ENCODE results near the gene HOXB5. TPM values are rescaled to one million over a fixed set of nuclear protein-coding genes. Genes with fewer than 3 reads are reported as not detected.

Gene HOXB5
- total RNA-seq, 1 experiment from 2014 or later, result 19.8 TPM

DNA sequence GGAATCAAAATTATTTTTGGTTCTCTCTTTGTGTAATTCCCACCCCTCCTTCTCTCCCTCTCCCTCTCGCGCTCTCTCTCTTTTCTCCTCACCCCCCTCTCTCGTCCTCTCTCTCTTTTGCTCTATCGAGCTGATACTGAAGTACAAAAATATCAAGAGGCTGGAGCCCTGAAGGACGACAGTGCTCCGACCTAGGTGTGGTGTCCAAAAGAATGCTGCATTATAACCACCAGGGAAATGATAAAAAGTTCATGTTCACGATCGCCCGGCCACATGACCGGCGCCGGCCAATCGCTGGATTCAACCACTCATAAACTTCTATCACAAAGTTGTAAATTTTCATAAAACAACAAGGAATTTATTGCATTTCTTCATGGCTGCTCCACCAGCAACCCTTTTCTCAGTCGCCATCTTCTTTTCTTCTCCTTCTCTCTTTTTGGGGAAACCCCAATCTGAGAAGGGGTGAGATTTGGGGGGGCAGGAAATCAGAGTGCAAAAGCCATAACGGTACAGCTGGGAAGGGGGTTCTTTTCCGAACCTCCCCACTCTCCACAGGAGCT is 11.3 kb upstream of the HOXB5 start, which contains the start of gene HOXB6:
TSS of gene HOXB6 (minus strand) at position 217 of the 560 bp plus-strand sequence. CDS start 6,836 bp downstream, outside the sequence.
- peak within 1 kb of the TSS; percentile 78 to 87 for H3K4me3 ChIP-seq (replicated peaks in 1 of 2; ENCODE audit: low read depth in 1 of 2, low read length in 2 of 2)
- TSS peak; percentile 73 for BruUV-seq (replicated peaks)
- DNase-seq (ENCODE audit: low read depth, low spot score) (no peak), ATAC-seq (peak; percentile 35)
- H3K9ac ChIP-seq (ENCODE audit: low read length), result peak within 1 kb of the TSS; percentile 83
- peaks cover 0 to 4% of the 10 kb centered on the region in 2 experiments; a peak in 1 of 4 replicates for H3K36me3 ChIP-seq (ENCODE audit: control insufficient read depth in 1 of 2, insufficient read depth in 2 of 2, low read length in 2 of 2)
- CTCF ChIA-PET, result interaction anchor here (0.8 to 1.2 kb wide), 2 partner anchors 67 to 344 kb away, joined by 5 to 6 read pairs; no protein-coding TSS in a partner anchor
- H4K20me1 ChIP-seq (ENCODE audit: insufficient read depth), result peaks cover 4% of the 10 kb centered on the region; the same call in 1 of the 2 replicates
- H3K27me3 ChIP-seq (ENCODE audit: insufficient read depth, low read length), result no peaks in the 10 kb centered on the region
- RAD21 ChIA-PET (ENCODE audit: low non-redundant PET in 1 of 2, low total read pairs in 2 of 2, uncharacterized antibody in 2 of 2, unreplicated experiment in 2 of 2), result interaction anchor here (0.7 kb wide), 2 partner anchors 14 to 389 kb away, joined by 3 to 7 read pairs; no protein-coding TSS in a partner anchor
- H3K9me2 ChIP-seq (ENCODE audit: insufficient read depth), result no peaks in the 10 kb centered on the region
- H2AFZ ChIP-seq (ENCODE audit: low read depth, low read length, poor library complexity, severe bottlenecking), result peak within 1 kb of the TSS; percentile 86
- H3K27ac ChIP-seq (ENCODE audit: low read depth, low read length), result peak within 1 kb of the TSS; percentile 94
- peaks cover 75% of the 10 kb centered on the region for H3K79me2 ChIP-seq (ENCODE audit: insufficient read depth, low read length)
- no peaks in the 10 kb centered on the region for H3K9me3 ChIP-seq (ENCODE audit: control insufficient read depth in 1 of 2, insufficient read depth in 1 of 2, low read depth in 1 of 2, low read length in 2 of 2)
- H3K4me2 ChIP-seq (ENCODE audit: low read length), result peak within 1 kb of the TSS; percentile 82
- POLR2A ChIA-PET, result interaction anchor here (0.5 to 1.6 kb wide), 5 partner anchors 9 to 556 kb away, joined by 3 to 6 read pairs (median 4); partner anchors contain the start of gene NFE2L1
- intact Hi-C loops (cut with micrococcal nuclease), result no loop called here
- H3K4me1 ChIP-seq (ENCODE audit: control insufficient read depth in 1 of 2, insufficient read depth in 2 of 2, low read length in 2 of 2), result peaks cover 45 to 69% of the 10 kb centered on the region in 2 experiments
- TF ChIP-seq, protein P1, sequence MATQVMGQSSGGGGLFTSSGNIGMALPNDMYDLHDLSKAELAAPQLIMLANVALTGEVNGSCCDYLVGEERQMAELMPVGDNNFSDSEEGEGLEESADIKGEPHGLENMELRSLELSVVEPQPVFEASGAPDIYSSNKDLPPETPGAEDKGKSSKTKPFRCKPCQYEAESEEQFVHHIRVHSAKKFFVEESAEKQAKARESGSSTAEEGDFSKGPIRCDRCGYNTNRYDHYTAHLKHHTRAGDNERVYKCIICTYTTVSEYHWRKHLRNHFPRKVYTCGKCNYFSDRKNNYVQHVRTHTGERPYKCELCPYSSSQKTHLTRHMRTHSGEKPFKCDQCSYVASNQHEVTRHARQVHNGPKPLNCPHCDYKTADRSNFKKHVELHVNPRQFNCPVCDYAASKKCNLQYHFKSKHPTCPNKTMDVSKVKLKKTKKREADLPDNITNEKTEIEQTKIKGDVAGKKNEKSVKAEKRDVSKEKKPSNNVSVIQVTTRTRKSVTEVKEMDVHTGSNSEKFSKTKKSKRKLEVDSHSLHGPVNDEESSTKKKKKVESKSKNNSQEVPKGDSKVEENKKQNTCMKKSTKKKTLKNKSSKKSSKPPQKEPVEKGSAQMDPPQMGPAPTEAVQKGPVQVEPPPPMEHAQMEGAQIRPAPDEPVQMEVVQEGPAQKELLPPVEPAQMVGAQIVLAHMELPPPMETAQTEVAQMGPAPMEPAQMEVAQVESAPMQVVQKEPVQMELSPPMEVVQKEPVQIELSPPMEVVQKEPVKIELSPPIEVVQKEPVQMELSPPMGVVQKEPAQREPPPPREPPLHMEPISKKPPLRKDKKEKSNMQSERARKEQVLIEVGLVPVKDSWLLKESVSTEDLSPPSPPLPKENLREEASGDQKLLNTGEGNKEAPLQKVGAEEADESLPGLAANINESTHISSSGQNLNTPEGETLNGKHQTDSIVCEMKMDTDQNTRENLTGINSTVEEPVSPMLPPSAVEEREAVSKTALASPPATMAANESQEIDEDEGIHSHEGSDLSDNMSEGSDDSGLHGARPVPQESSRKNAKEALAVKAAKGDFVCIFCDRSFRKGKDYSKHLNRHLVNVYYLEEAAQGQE (IDR thresholded peaks at IDR 0.05; ENCODE audit: low read depth), result no peak
- TF ChIP-seq ZFX (IDR thresholded peaks at IDR 0.05), result no peak
- TF ChIP-seq ZNF274 (IDR thresholded peaks at IDR 0.05; ENCODE audit: low read depth, low read length), result no peak
- no peak for TF ChIP-seq TCF7L2 (IDR thresholded peaks at IDR 0.05; ENCODE audit: borderline replicate concordance, extremely low read depth, insufficient read depth, insufficient read length)
- no peak for TF ChIP-seq ELF1 (IDR thresholded peaks at IDR 0.05; ENCODE audit: borderline replicate concordance, low read depth)
- TF ChIP-seq SRF (IDR thresholded peaks at IDR 0.05; ENCODE audit: low read depth), result no peak
- TF ChIP-seq RAD21 (IDR thresholded peaks at IDR 0.05; ENCODE audit: low read depth), result no peak
- no peak for TF ChIP-seq CEBPB (IDR thresholded peaks at IDR 0.05; ENCODE audit: low read depth)
- no peak for TF ChIP-seq SP1 (IDR thresholded peaks at IDR 0.05; ENCODE audit: low read depth)
- peak; percentile 98 for TF ChIP-seq POLR2AphosphoS5 (IDR thresholded peaks at IDR 0.05; ENCODE audit: low read depth, low read length)
- TF ChIP-seq EGR1 (IDR thresholded peaks at IDR 0.05; ENCODE audit: low read depth), result no peak
- TF ChIP-seq JUND (IDR thresholded peaks at IDR 0.05), result no peak
- TF ChIP-seq, protein P2, sequence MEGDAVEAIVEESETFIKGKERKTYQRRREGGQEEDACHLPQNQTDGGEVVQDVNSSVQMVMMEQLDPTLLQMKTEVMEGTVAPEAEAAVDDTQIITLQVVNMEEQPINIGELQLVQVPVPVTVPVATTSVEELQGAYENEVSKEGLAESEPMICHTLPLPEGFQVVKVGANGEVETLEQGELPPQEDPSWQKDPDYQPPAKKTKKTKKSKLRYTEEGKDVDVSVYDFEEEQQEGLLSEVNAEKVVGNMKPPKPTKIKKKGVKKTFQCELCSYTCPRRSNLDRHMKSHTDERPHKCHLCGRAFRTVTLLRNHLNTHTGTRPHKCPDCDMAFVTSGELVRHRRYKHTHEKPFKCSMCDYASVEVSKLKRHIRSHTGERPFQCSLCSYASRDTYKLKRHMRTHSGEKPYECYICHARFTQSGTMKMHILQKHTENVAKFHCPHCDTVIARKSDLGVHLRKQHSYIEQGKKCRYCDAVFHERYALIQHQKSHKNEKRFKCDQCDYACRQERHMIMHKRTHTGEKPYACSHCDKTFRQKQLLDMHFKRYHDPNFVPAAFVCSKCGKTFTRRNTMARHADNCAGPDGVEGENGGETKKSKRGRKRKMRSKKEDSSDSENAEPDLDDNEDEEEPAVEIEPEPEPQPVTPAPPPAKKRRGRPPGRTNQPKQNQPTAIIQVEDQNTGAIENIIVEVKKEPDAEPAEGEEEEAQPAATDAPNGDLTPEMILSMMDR (IDR thresholded peaks at IDR 0.05 in 2 of 3, conservative IDR thresholded peaks at IDR 0.05 in 1 of 3; ENCODE audit: borderline replicate concordance in 1 of 3, insufficient read depth in 1 of 3, low read depth in 2 of 3, low read length in 2 of 3), result 0 out of 6 replicates have a peak, but pooled peaks of 2 of the 3 experiments have one; percentile 8 to 9
- no peak for TF ChIP-seq FOSL1 (IDR thresholded peaks at IDR 0.05; ENCODE audit: low read depth)
- TF ChIP-seq, protein P3, sequence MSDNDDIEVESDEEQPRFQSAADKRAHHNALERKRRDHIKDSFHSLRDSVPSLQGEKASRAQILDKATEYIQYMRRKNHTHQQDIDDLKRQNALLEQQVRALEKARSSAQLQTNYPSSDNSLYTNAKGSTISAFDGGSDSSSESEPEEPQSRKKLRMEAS (IDR thresholded peaks at IDR 0.05), result no peak
- TF ChIP-seq, protein P4, sequence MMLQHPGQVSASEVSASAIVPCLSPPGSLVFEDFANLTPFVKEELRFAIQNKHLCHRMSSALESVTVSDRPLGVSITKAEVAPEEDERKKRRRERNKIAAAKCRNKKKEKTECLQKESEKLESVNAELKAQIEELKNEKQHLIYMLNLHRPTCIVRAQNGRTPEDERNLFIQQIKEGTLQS (IDR thresholded peaks at IDR 0.05), result no peak
- no peak for TF ChIP-seq EZH2 (IDR thresholded peaks at IDR 0.05)
- peak; percentile 86 for TF ChIP-seq POLR2A (IDR thresholded peaks at IDR 0.05; ENCODE audit: borderline replicate concordance, extremely low read depth, insufficient read depth, insufficient read length)
- no peak for TF ChIP-seq EZH2phosphoT487 (IDR thresholded peaks at IDR 0.05; ENCODE audit: borderline replicate concordance)
- peak; percentile 71 for TF ChIP-seq YY1 (IDR thresholded peaks at IDR 0.05; ENCODE audit: extremely low read depth, insufficient replicate concordance, low read depth, low read length)
- no peak for TF ChIP-seq CBX3 (IDR thresholded peaks at IDR 0.05; ENCODE audit: low read depth)

All from HCT116 (cell line).